ENCODE measurements around the gene ADA.

GRCh38 chr20:44696315-44696714, 44.8 kb upstream of the ADA start:
- TF ChIP-seq, protein P1, sequence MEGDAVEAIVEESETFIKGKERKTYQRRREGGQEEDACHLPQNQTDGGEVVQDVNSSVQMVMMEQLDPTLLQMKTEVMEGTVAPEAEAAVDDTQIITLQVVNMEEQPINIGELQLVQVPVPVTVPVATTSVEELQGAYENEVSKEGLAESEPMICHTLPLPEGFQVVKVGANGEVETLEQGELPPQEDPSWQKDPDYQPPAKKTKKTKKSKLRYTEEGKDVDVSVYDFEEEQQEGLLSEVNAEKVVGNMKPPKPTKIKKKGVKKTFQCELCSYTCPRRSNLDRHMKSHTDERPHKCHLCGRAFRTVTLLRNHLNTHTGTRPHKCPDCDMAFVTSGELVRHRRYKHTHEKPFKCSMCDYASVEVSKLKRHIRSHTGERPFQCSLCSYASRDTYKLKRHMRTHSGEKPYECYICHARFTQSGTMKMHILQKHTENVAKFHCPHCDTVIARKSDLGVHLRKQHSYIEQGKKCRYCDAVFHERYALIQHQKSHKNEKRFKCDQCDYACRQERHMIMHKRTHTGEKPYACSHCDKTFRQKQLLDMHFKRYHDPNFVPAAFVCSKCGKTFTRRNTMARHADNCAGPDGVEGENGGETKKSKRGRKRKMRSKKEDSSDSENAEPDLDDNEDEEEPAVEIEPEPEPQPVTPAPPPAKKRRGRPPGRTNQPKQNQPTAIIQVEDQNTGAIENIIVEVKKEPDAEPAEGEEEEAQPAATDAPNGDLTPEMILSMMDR (IDR thresholded peaks at IDR 0.05; ENCODE audit: insufficient read depth, low read length) = no peak
- TF ChIP-seq POLR2AphosphoS5 (IDR thresholded peaks at IDR 0.05; ENCODE audit: low read depth) (no peak), REST (IDR thresholded peaks at IDR 0.05; ENCODE audit: insufficient replicate concordance, low read depth) (no peak)
